ENCODE data around the gene MTREX.

The MTREX gene

DNA sequence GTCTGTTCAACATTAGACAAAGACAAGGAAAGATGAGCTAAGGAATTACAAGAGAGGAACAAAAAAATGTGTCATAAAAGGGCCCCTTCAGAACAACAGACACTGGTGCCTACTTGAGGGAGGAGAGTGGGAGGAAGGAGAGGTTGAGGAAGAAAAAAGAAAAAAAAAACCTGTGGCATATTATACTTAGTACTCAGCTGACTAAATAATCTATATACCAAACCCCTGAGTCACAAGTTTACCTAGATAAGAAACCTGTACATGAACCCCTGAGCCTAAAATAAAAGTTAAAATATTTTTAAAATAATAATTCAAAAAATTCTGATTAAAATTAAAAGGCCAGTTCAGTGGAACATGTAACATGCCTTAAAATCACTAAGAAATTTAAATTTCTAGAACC, 107.3 kb downstream of the MTREX start:
- TF ChIP-seq YY1 (IDR thresholded peaks at IDR 0.05; ENCODE audit: low read depth) (no peak), FOXM1 (IDR thresholded peaks at IDR 0.05; ENCODE audit: borderline replicate concordance, low read depth) (no peak), EGR1 (IDR thresholded peaks at IDR 0.05) (no peak), EP300 (IDR thresholded peaks at IDR 0.05; ENCODE audit: borderline replicate concordance) (no peak), TCF12 (IDR thresholded peaks at IDR 0.05; ENCODE audit: low read depth) (no peak), TAF1 (IDR thresholded peaks at IDR 0.05; ENCODE audit: low read depth) (no peak), CREB1 (IDR thresholded peaks at IDR 0.05; ENCODE audit: low read depth) (no peak), NFIC (IDR thresholded peaks at IDR 0.05) (no peak), TEAD4 (IDR thresholded peaks at IDR 0.05) (no peak), CEBPB (IDR thresholded peaks at IDR 0.05) (no peak), RAD21 (IDR thresholded peaks at IDR 0.05; ENCODE audit: low read depth) (no peak), USF1 (IDR thresholded peaks at IDR 0.05) (no peak), MAX (IDR thresholded peaks at IDR 0.05) (no peak), ZBTB7A (IDR thresholded peaks at IDR 0.05; ENCODE audit: low read depth) (no peak)
- TF ChIP-seq, protein P1, sequence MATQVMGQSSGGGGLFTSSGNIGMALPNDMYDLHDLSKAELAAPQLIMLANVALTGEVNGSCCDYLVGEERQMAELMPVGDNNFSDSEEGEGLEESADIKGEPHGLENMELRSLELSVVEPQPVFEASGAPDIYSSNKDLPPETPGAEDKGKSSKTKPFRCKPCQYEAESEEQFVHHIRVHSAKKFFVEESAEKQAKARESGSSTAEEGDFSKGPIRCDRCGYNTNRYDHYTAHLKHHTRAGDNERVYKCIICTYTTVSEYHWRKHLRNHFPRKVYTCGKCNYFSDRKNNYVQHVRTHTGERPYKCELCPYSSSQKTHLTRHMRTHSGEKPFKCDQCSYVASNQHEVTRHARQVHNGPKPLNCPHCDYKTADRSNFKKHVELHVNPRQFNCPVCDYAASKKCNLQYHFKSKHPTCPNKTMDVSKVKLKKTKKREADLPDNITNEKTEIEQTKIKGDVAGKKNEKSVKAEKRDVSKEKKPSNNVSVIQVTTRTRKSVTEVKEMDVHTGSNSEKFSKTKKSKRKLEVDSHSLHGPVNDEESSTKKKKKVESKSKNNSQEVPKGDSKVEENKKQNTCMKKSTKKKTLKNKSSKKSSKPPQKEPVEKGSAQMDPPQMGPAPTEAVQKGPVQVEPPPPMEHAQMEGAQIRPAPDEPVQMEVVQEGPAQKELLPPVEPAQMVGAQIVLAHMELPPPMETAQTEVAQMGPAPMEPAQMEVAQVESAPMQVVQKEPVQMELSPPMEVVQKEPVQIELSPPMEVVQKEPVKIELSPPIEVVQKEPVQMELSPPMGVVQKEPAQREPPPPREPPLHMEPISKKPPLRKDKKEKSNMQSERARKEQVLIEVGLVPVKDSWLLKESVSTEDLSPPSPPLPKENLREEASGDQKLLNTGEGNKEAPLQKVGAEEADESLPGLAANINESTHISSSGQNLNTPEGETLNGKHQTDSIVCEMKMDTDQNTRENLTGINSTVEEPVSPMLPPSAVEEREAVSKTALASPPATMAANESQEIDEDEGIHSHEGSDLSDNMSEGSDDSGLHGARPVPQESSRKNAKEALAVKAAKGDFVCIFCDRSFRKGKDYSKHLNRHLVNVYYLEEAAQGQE (IDR thresholded peaks at IDR 0.05; ENCODE audit: low read depth) = no peak

DNA sequence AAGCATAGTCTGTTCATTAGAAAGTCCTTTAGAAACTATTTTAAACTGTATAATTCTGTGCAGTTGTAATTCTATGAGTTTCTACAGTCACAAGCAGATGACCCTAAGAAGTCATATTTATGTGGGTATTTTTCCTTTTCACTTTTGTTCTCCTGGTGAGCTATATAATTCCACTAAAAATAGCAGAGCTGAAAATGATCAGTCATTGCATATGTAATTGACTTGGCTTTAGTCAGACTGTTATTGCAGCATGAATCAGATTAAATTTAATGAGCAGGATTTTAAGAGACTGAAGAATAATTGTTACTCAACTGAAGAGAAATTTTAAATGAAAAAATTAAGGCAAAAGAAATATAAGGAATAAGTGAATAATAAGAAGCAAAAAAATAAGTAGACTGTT, 108.5 kb downstream of the MTREX start:
- no peak for TF ChIP-seq TCF12 (IDR thresholded peaks at IDR 0.05; ENCODE audit: low read depth)
- TF ChIP-seq, protein P1 (IDR thresholded peaks at IDR 0.05; ENCODE audit: low read depth) = no peak
- no peak for TF ChIP-seq TEAD4 (IDR thresholded peaks at IDR 0.05)
- no peak for TF ChIP-seq YY1 (IDR thresholded peaks at IDR 0.05; ENCODE audit: low read depth)
- no peak for TF ChIP-seq ZBTB7A (IDR thresholded peaks at IDR 0.05; ENCODE audit: low read depth)
- no peak for TF ChIP-seq RAD21 (IDR thresholded peaks at IDR 0.05; ENCODE audit: low read depth)
- no peak for TF ChIP-seq EP300 (IDR thresholded peaks at IDR 0.05; ENCODE audit: borderline replicate concordance)
- no peak for TF ChIP-seq TAF1 (IDR thresholded peaks at IDR 0.05; ENCODE audit: low read depth)
- no peak for TF ChIP-seq NFIC (IDR thresholded peaks at IDR 0.05)
- no peak for TF ChIP-seq USF1 (IDR thresholded peaks at IDR 0.05)
- TF ChIP-seq CREB1 (IDR thresholded peaks at IDR 0.05; ENCODE audit: low read depth) = no peak
- no peak for TF ChIP-seq CEBPB (IDR thresholded peaks at IDR 0.05)
- no peak for TF ChIP-seq MAX (IDR thresholded peaks at IDR 0.05)
- no peak for TF ChIP-seq FOXM1 (IDR thresholded peaks at IDR 0.05; ENCODE audit: borderline replicate concordance, low read depth)
- TF ChIP-seq EGR1 (IDR thresholded peaks at IDR 0.05) = no peak

DNA sequence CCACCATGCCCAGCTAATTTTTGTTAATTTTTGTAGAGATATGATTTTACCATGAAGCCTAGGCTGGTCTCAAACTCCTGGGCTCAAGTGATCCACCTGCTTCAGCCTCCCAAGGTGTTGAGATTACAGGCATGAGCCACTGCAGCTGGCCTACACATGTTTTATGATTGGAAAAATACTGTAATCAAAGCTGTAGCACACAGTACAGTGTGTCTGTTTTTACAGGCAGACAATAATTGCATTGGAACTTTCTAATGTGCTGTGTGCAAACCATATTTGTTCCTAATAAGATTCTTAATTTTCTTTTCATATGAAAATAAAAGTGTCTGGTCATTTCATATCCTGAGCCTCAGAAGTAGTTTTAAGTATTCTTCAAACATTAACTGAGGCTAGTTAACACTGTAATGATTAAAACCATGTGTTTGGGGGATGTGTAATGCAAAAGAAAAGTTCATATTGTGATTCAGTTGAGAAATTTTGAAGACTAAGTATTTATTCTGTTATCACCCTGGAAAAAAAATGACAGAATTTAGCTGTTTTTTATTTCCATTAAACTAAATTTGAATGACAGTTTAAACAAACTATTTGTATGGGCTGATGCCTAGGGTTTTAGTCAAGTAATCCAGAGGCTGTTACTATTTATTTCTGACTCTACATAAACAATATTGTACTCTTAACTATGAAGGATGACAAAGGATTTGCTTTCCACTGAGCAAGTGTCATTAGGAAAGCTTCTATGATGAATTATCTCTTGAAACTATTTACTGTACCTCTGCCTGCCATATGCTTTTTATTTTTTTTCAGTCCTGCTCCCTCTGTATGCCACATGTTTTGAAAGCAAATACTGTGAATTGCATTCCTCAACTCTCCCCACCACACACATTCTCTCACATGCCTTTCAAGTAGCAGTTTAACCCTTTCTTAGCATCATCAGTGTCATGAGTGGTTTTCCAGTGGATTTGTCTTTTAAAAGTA, 111.5 kb downstream of the MTREX start:
- TF ChIP-seq RAD21 (IDR thresholded peaks at IDR 0.05; ENCODE audit: low read depth) (no peak), CEBPB (IDR thresholded peaks at IDR 0.05) (no peak), MAX (IDR thresholded peaks at IDR 0.05) (no peak), EP300 (IDR thresholded peaks at IDR 0.05; ENCODE audit: borderline replicate concordance) (no peak), TAF1 (IDR thresholded peaks at IDR 0.05; ENCODE audit: low read depth) (no peak), YY1 (IDR thresholded peaks at IDR 0.05; ENCODE audit: low read depth) (no peak), FOXM1 (IDR thresholded peaks at IDR 0.05; ENCODE audit: borderline replicate concordance, low read depth) (no peak), TCF12 (IDR thresholded peaks at IDR 0.05; ENCODE audit: low read depth) (no peak), USF1 (IDR thresholded peaks at IDR 0.05) (no peak), ZBTB7A (IDR thresholded peaks at IDR 0.05; ENCODE audit: low read depth) (no peak), NFIC (IDR thresholded peaks at IDR 0.05) (no peak), TEAD4 (IDR thresholded peaks at IDR 0.05) (no peak), EGR1 (IDR thresholded peaks at IDR 0.05) (no peak), CREB1 (IDR thresholded peaks at IDR 0.05; ENCODE audit: low read depth) (no peak)
- TF ChIP-seq, protein P1 (IDR thresholded peaks at IDR 0.05; ENCODE audit: low read depth) = no peak
